GM23248 (cell line): ENCODE measurements around the gene CACFD1. TPM values are rescaled to one million over a fixed set of nuclear protein-coding genes. Genes with fewer than 3 reads are reported as not detected.

ENCODE experiments used
- DNase-seq: peaks from one replicate; pipeline ENCODE4 v3.0.0-alpha.2; 2015
- H2AFZ ChIP-seq: fragments of 200-600 bp; sonication (generic); 2 replicates; pipeline ENCODE4 v1.6.1; 2016; ENCODE audit warnings: antibody characterized with exemption
- H3F3A ChIP-seq: fragments of 200-600 bp; sonication (generic); 2 replicates; pipeline ENCODE4 v1.6.1; 2016; ENCODE audit warnings: mild to moderate bottlenecking, antibody characterized with exemption, mixed run types; ENCODE audit not compliant: insufficient read depth
- H3K27ac ChIP-seq: fragments of 200-600 bp; sonication (generic); 2 replicates; pipeline ENCODE4 v1.5.1; 2016; ENCODE audit warnings: mild to moderate bottlenecking
- H3K27me3 ChIP-seq: fragments of 200-600 bp; sonication (generic); replicated peaks from 2 replicates; pipeline ENCODE4 v1.6.1; 2016; ENCODE audit warnings: mild to moderate bottlenecking; ENCODE audit not compliant: insufficient read depth
- H3K36me3 ChIP-seq: fragments of 200-600 bp; sonication (generic); 2 replicates; pipeline ENCODE4 v1.6.1; 2016; ENCODE audit warnings: low read depth, mild to moderate bottlenecking
- H3K4me1 ChIP-seq: fragments of 200-600 bp; sonication (generic); 2 replicates; pipeline ENCODE4 v1.6.1; 2016; ENCODE audit warnings: mild to moderate bottlenecking; ENCODE audit not compliant: insufficient read depth
- H3K4me2 ChIP-seq: fragments of 200-600 bp; sonication (generic); one replicate; pipeline ENCODE4 v1.6.1; 2016; ENCODE audit warnings: mild to moderate bottlenecking; ENCODE audit not compliant: unreplicated experiment
- H3K4me3 ChIP-seq: fragments of 200-600 bp; sonication (generic); 2 replicates; pipeline ENCODE4 v1.5.1; 2016; ENCODE audit warnings: mild to moderate bottlenecking
- H3K79me2 ChIP-seq: fragments of 200-600 bp; sonication (generic); 2 replicates; pipeline ENCODE4 v1.6.1; 2016; ENCODE audit warnings: mild to moderate bottlenecking; ENCODE audit not compliant: insufficient read depth
- H3K9ac ChIP-seq: fragments of 200-600 bp; sonication (generic); 2 replicates; pipeline ENCODE4 v1.6.1; 2016; ENCODE audit warnings: mild to moderate bottlenecking
- H3K9me2 ChIP-seq: fragments of 200-600 bp; sonication (generic); 2 replicates; pipeline ENCODE4 v1.6.1; 2016; ENCODE audit warnings: mixed run types, mild to moderate bottlenecking, moderate library complexity; ENCODE audit not compliant: insufficient read depth
- H3K9me3 ChIP-seq: fragments of 200-600 bp; sonication (generic); one replicate; pipeline ENCODE4 v1.6.1; 2017; ENCODE audit warnings: low read depth
- H4K20me1 ChIP-seq: fragments of 200-600 bp; sonication (generic); 2 replicates; pipeline ENCODE4 v1.6.0; 2016; ENCODE audit not compliant: insufficient read depth
- EZH2 ChIP-seq: fragments of 200-600 bp; sonication (generic); IDR thresholded peaks from 2 replicates; pipeline ENCODE4 v1.6.1; 2018; ENCODE audit warnings: antibody characterized with exemption, mild to moderate bottlenecking; ENCODE audit not compliant: insufficient read depth, poor library complexity, severe bottlenecking
- EZH2phosphoT487 ChIP-seq: fragments of 200-600 bp; sonication (generic); IDR thresholded peaks from 2 replicates; pipeline ENCODE4 v1.6.1; 2018; ENCODE audit warnings: antibody characterized with exemption, moderate library complexity, mild to moderate bottlenecking, low read depth; ENCODE audit not compliant: insufficient read depth
- WGBS, 2 experiments: methylation state at CpG; one replicate each; pipeline ENCODE4 v1.1.6; 2015 to 2017; ENCODE audit warnings: low lambda C conversion rate in 2 of 2, low coverage in 1 of 2; ENCODE audit errors: missing lambda C conversion rate in 2 of 2; 5-methylcytosine and 5-hydroxymethylcytosine counted together
- in situ Hi-C: fragments of 300-500 bp; cut with MboI; formaldehyde crosslinking; loops from 2 replicates; pipeline ENCODE4 v1.15.0; 2020
- polyA plus RNA-seq: library from polyadenylated mRNA; unstranded; fragments of >200 nt; fragmentation: Nextera tagmentation; extraction: Ambion mirVana; gene quantifications from 2 replicates; pipeline ENCODE4 v1.2.1, GENCODE V29; 2016
- total RNA-seq: library from RNA; depleted of rRNA; stranded (reverse); fragments of >200 nt; shearing (Covaris generic); gene quantifications from 2 replicates; pipeline ENCODE4 v1.2.3, GENCODE V29; 2014

Gene CACFD1
- total and polyA plus RNA-seq, 2 experiments from 2014 or later: 4.7 to 7.0 TPM

GRCh38 chr9:133460405-133461175 lies 812 bp downstream of the CACFD1 start:
- 28% methylated on average over 19 to 20 of the region's 30 CpGs for WGBS, 2 experiments
- in situ Hi-C loops: no loop called here

GRCh38 chr9:133461975-133462374 lies 2.2 kb downstream of the CACFD1 start:
- 67 to 73% methylated on average over 4 of the region's 4 CpGs for whole genome bisulfite sequencing, 2 experiments
- Histone ChIP-seq H3K36me3 (no peaks in the 10 kb centered on the region), H3F3A (no peaks in the 10 kb centered on the region; the same call in 1 of the 2 replicates)

More at GRCh38 chr9:133460405-133461175, 812 bp downstream of the CACFD1 start:
- no peaks in the 10 kb centered on the region for H3F3A ChIP-seq
- no peak for TF ChIP-seq EZH2
- H3K27me3 ChIP-seq: no peaks in the 10 kb centered on the region
- no peaks in the 10 kb centered on the region for H4K20me1 ChIP-seq
- H3K4me3 ChIP-seq: peak overlapping the region; percentile 77
- peak overlapping the region; percentile 71 for H3K4me2 ChIP-seq
- no peak overlapping the region for H3K27ac ChIP-seq
- no peaks in the 10 kb centered on the region for H3K4me1 ChIP-seq
- H3K36me3 ChIP-seq: no peaks in the 10 kb centered on the region
- H3K9me2 ChIP-seq: no peaks in the 10 kb centered on the region
- no peaks in the 10 kb centered on the region for H3K79me2 ChIP-seq
- peak overlapping the region; percentile 79 for H3K9ac ChIP-seq
- H2AFZ ChIP-seq: no peak overlapping the region
- no peaks in the 10 kb centered on the region for H3K9me3 ChIP-seq
- peak; percentile 37 for DNase-seq

DNA sequence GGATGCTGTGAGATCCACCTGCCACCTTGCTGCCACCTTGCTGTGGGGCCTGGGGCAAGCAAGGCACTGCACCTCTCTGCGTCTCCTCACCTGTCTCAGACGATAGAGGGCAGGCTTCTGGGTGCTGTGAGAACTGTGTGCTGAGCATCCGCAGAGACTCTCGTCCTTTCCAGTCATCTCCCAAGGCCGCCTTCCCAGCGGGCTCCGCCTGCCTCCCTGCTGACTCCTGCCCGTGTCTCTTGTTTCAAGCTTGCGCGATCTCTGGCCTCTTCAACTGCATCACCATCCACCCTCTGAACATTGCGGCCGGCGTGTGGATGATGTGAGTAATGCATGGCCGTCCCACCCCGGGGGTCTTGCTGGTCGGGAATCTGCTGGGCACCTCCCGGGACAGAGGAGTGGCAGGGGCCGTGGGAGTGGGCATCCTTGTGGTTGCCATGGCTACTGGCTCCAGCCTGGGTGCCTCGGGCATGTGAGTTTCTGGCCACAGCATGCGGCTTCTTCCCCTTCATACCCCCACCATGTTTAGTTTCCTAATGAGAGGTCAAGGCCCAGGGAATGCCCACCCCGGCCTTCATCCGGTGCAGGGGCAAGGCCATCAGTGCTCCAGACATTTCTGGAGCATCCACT lies 3.6 kb downstream of the CACFD1 start:
- H2AFZ ChIP-seq: no peak overlapping the region
- no peaks in the 10 kb centered on the region for H3K36me3 ChIP-seq
- WGBS, 2 experiments: 85 to 87% methylated on average over 21 to 22 of the region's 22 CpGs
- TF ChIP-seq EZH2phosphoT487 (no peak), EZH2 (no peak)
- H3K4me3 ChIP-seq: no peak overlapping the region
- H3F3A ChIP-seq: no peaks in the 10 kb centered on the region; the same call in 1 of the 2 replicates
- H3K9ac ChIP-seq: no peak overlapping the region
- in situ Hi-C loops: no loop called here
- no peaks in the 10 kb centered on the region for H3K9me3 ChIP-seq
- no peak for DNase-seq
- no peaks in the 10 kb centered on the region for H3K27me3 ChIP-seq
- H4K20me1 ChIP-seq: no peaks in the 10 kb centered on the region
- H3K27ac ChIP-seq: no peak overlapping the region
- no peaks in the 10 kb centered on the region for H3K4me1 ChIP-seq
- no peaks in the 10 kb centered on the region for H3K79me2 ChIP-seq
- H3K4me2 ChIP-seq: no peak overlapping the region
- no peaks in the 10 kb centered on the region for H3K9me2 ChIP-seq

More at GRCh38 chr9:133461975-133462374, 2.2 kb downstream of the CACFD1 start:
- Histone ChIP-seq H3K79me2 (no peaks in the 10 kb centered on the region), H3K9me2 (no peaks in the 10 kb centered on the region), H3K4me3 (no peak overlapping the region), H3K9ac (no peak overlapping the region), H3K27ac (no peak overlapping the region), H3K27me3 (no peaks in the 10 kb centered on the region), H3K9me3 (no peaks in the 10 kb centered on the region), H3K4me2 (no peak overlapping the region), H2AFZ (no peak overlapping the region), H3K4me1 (no peaks in the 10 kb centered on the region), H4K20me1 (no peaks in the 10 kb centered on the region)
- in situ Hi-C loops: no loop called here
- no peak for TF ChIP-seq EZH2phosphoT487
- TF ChIP-seq EZH2: no peak
- no peak for DNase-seq

- DNase-seq: peak; percentile 20
- H3K79me2 ChIP-seq: no peaks in the 10 kb centered on the region
- in situ Hi-C loops: no loop called here
- no peak overlapping the region for H2AFZ ChIP-seq
- WGBS, 2 experiments: 74 to 75% methylated on average over 24 of the region's 24 CpGs
- no peaks in the 10 kb centered on the region for H4K20me1 ChIP-seq
- H3K9ac ChIP-seq: no peak overlapping the region
- no peaks in the 10 kb centered on the region for H3K4me1 ChIP-seq
- no peaks in the 10 kb centered on the region for H3K9me3 ChIP-seq
- H3F3A ChIP-seq: no peaks in the 10 kb centered on the region; the same call in 1 of the 2 replicates
- TF ChIP-seq EZH2phosphoT487 (no peak), EZH2 (no peak)
- H3K27ac ChIP-seq: no peak overlapping the region
- no peak overlapping the region for H3K4me2 ChIP-seq
- H3K27me3 ChIP-seq: no peaks in the 10 kb centered on the region
- H3K4me3 ChIP-seq: no peak overlapping the region
- no peaks in the 10 kb centered on the region for H3K9me2 ChIP-seq
- no peaks in the 10 kb centered on the region for H3K36me3 ChIP-seq
Measured at GRCh38 chr9:133463864-133464615, 4.3 kb downstream of the CACFD1 start.
